HL-60 (cell line): ENCODE data around the gene LURAP1L.

Experiments used
- DNase-seq, 2 experiments: peaks; one replicate each; pipeline ENCODE4 v3.0.0-alpha.2; 2010 to 2020; ENCODE audit warnings: low read depth in 1 of 2, low spot score in 1 of 2
- H3K27ac ChIP-seq: fragments of 250-450 bp; sonication (Bioruptor Pico); replicated peaks from 2 replicates; pipeline ENCODE4 v1.5.1; 2020; ENCODE audit warnings: mild to moderate bottlenecking, moderate library complexity
- H3K27me3 ChIP-seq: fragments of 250-450 bp; sonication (Bioruptor Pico); 2 replicates; pipeline ENCODE4 v1.5.1; 2021; ENCODE audit warnings: mild to moderate bottlenecking, moderate library complexity; ENCODE audit not compliant: insufficient read depth, poor library complexity, severe bottlenecking
- H3K4me3 ChIP-seq: replicated peaks from 2 replicates; pipeline ENCODE4 v1.5.1; 2011; ENCODE audit warnings: mild to moderate bottlenecking, control low read depth, low read length; ENCODE audit not compliant: insufficient read depth
- GABPA ChIP-seq: IDR thresholded peaks from 2 replicates; pipeline ENCODE4 v1.6.1; 2012; ENCODE audit warnings: low read depth
- POLR2AphosphoS5 ChIP-seq: IDR thresholded peaks from 2 replicates; pipeline ENCODE4 v1.6.1; 2012; ENCODE audit warnings: low read depth
- SPI1 ChIP-seq: IDR thresholded peaks from 2 replicates; pipeline ENCODE4 v1.6.1; 2012; ENCODE audit warnings: low read depth, mild to moderate bottlenecking, borderline replicate concordance
- TF ChIP-seq, protein P1 (sequence below): IDR thresholded peaks from one replicate; pipeline ENCODE4 v1.5.1; 2011; ENCODE audit warnings: low read length, control low read depth, inconsistent platforms; ENCODE audit not compliant: insufficient read depth
- TF ChIP-seq, protein P2 (sequence below): IDR thresholded peaks from 2 replicates; pipeline ENCODE4 v1.6.1; 2012; ENCODE audit warnings: low read depth; ENCODE audit not compliant: insufficient replicate concordance

The LURAP1L gene

DNA sequence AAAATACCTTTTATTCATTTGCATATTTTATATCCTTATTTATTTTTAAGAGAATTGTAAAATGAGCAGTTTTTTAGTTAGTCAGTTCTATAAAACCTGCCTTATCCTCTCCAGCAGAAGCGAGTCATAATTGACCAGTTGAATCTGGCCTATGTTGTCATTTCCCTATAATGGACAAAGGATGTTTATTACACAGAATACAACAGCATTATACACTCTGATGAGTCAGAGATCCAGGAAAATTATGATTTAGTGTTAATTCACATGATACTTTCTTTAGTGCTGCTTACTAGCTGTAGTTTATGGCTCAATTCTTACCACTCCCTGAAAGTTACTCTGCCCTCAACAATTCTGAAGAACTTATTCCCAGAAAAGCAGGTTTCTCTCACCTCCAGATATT is 26.8 kb upstream of the LURAP1L start:
- TF ChIP-seq SPI1 (no peak), GABPA (no peak), POLR2AphosphoS5 (no peak)
- TF ChIP-seq, protein P1, sequence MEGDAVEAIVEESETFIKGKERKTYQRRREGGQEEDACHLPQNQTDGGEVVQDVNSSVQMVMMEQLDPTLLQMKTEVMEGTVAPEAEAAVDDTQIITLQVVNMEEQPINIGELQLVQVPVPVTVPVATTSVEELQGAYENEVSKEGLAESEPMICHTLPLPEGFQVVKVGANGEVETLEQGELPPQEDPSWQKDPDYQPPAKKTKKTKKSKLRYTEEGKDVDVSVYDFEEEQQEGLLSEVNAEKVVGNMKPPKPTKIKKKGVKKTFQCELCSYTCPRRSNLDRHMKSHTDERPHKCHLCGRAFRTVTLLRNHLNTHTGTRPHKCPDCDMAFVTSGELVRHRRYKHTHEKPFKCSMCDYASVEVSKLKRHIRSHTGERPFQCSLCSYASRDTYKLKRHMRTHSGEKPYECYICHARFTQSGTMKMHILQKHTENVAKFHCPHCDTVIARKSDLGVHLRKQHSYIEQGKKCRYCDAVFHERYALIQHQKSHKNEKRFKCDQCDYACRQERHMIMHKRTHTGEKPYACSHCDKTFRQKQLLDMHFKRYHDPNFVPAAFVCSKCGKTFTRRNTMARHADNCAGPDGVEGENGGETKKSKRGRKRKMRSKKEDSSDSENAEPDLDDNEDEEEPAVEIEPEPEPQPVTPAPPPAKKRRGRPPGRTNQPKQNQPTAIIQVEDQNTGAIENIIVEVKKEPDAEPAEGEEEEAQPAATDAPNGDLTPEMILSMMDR = no peak
- TF ChIP-seq, protein P2, sequence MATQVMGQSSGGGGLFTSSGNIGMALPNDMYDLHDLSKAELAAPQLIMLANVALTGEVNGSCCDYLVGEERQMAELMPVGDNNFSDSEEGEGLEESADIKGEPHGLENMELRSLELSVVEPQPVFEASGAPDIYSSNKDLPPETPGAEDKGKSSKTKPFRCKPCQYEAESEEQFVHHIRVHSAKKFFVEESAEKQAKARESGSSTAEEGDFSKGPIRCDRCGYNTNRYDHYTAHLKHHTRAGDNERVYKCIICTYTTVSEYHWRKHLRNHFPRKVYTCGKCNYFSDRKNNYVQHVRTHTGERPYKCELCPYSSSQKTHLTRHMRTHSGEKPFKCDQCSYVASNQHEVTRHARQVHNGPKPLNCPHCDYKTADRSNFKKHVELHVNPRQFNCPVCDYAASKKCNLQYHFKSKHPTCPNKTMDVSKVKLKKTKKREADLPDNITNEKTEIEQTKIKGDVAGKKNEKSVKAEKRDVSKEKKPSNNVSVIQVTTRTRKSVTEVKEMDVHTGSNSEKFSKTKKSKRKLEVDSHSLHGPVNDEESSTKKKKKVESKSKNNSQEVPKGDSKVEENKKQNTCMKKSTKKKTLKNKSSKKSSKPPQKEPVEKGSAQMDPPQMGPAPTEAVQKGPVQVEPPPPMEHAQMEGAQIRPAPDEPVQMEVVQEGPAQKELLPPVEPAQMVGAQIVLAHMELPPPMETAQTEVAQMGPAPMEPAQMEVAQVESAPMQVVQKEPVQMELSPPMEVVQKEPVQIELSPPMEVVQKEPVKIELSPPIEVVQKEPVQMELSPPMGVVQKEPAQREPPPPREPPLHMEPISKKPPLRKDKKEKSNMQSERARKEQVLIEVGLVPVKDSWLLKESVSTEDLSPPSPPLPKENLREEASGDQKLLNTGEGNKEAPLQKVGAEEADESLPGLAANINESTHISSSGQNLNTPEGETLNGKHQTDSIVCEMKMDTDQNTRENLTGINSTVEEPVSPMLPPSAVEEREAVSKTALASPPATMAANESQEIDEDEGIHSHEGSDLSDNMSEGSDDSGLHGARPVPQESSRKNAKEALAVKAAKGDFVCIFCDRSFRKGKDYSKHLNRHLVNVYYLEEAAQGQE = no peak
- Histone ChIP-seq H3K27ac (no peak overlapping the region), H3K27me3 (no peaks in the 10 kb centered on the region), H3K4me3 (no peak overlapping the region)
- no peak for DNase-seq

DNA sequence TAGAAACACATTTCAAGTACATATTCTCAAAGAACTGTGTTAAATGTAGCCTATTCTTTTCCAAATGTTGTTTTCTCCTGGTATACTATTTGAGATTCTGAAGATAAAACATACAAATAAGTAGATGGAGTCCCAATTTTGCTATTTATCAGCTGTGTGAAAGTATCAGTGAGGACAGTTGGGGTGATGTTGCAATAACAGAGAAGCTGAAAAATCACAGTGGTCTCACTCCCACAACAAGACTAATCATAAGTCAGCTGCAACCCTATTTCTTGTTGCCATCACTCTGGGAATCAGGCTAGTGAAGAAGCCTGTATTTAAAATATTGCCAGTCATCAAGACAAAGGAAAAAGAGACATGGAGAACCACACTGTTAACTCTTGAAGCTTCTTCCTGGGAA is 25.9 kb upstream of the LURAP1L start:
- Histone ChIP-seq H3K27me3 (no peaks in the 10 kb centered on the region), H3K4me3 (no peak overlapping the region), H3K27ac (no peak overlapping the region)
- TF ChIP-seq, protein P1 = no peak
- TF ChIP-seq GABPA = no peak
- DNase-seq = no peak

DNA sequence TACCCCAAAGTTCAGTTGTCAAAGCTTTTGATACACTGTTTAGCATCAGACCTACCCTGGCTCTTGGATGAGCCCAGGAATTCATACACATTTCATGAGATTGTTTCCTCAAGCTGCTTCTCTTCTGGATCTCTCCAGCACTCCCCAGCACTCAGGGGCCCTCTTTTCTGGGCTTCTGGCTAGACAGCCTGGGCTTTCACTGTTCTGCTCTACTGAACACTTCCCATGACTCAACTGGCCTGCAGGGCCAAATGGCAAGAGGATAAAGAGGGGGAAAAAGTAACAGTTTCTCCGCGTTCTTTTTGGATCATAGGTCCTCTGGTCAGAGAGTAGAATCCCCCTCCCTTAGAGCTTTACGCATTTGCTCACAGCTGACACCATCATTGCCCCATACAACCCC is 20.9 kb upstream of the LURAP1L start:
- TF ChIP-seq, protein P1 = no peak
- no peak for TF ChIP-seq GABPA
- no peak for TF ChIP-seq SPI1
- TF ChIP-seq, protein P2 = no peak
- no peak for TF ChIP-seq POLR2AphosphoS5
- no peak for DNase-seq
- Histone ChIP-seq H3K27me3 (no peaks in the 10 kb centered on the region), H3K27ac (no peak overlapping the region), H3K4me3 (no peak overlapping the region)

DNA sequence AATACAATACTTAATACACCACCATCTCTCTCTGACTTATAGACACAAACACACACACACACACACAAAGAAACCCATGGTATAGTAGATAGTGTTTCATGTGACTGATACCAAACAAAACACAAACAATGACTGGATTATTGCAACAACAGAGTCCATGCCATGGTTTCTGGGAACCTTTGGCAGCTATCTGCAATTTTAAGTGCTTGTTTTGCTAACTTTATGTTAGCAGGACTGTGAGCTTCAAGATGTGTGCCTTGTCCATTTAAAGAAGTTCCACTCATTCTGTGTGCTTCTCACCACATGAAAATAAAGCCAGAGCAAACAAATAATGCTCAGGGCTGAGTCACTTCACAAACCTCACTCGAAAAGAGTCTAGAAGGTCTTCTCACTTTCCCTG is 15.1 kb upstream of the LURAP1L start:
- TF ChIP-seq, protein P2 = no peak
- TF ChIP-seq SPI1 (no peak), GABPA (no peak), POLR2AphosphoS5 (no peak)
- TF ChIP-seq, protein P1 = no peak
- Histone ChIP-seq H3K27ac (no peak overlapping the region), H3K27me3 (no peaks in the 10 kb centered on the region), H3K4me3 (no peak overlapping the region)
- no peak for DNase-seq
